Measurements from ENCODE around the gene MED25. TPM values are rescaled to one million over a fixed set of nuclear protein-coding genes. Genes with fewer than 3 reads are reported as not detected.

The MED25 gene
- total and polyA plus RNA-seq, 2 of the 8 experiments (the other 6 are each of a cell fraction or from before 2014, with no cell fraction given): 21.6 to 71.4 TPM

GRCh38 chr19:49860336-49861102 is 42.4 kb downstream of the MED25 start:
- no peak overlapping the region for H2BK15ac ChIP-seq (ENCODE audit: low read length)
- no peak overlapping the region for H3K18ac ChIP-seq (ENCODE audit: extremely low read depth, low read length)
- H3K79me1 ChIP-seq (ENCODE audit: low read depth, low read length): peaks cover 12% of the 10 kb centered on the region
- H3K4ac ChIP-seq (replicated peaks; ENCODE audit: insufficient read length, low read depth, low read length): no peak overlapping the region
- H3K27me3 ChIP-seq (replicated peaks in 1 of 4; ENCODE audit: control insufficient read depth in 3 of 4, extremely low read depth in 1 of 4, insufficient read depth in 3 of 4, low read length in 3 of 4): no peaks in the 10 kb centered on the region
- H3K4me1 ChIP-seq (replicated peaks in 1 of 4; ENCODE audit: control insufficient read depth in 3 of 4, insufficient read depth in 4 of 4, low read length in 3 of 4): peaks cover 0 to 7% (median 2%) of the 10 kb centered on the region in 4 experiments; a peak in 4 of 7 replicates
- H3K9ac ChIP-seq (replicated peaks in 1 of 4; ENCODE audit: extremely low read depth in 1 of 4, low read depth in 3 of 4, low read length in 3 of 4): no peak overlapping the region
- no peak overlapping the region for H2BK120ac ChIP-seq (replicated peaks; ENCODE audit: low read depth, low read length)
- no peak overlapping the region for H2AK5ac ChIP-seq (ENCODE audit: low read depth, low read length)
- H3K9me3 ChIP-seq (ENCODE audit: insufficient read depth in 2 of 2, low read depth in 1 of 2, low read length in 1 of 2): no peaks in the 10 kb centered on the region
- peak overlapping the region; percentile 44 for H2BK5ac ChIP-seq (ENCODE audit: low read depth, low read length)
- H3K14ac ChIP-seq (ENCODE audit: insufficient read length): no peak overlapping the region
- H2AFZ ChIP-seq (ENCODE audit: low read length): no peak overlapping the region
- no peaks in the 10 kb centered on the region for H3K23me2 ChIP-seq (ENCODE audit: low read depth, low read length)
- no peak overlapping the region for H2BK12ac ChIP-seq (ENCODE audit: low read depth, low read length)
- no peak overlapping the region for H4K91ac ChIP-seq (replicated peaks; ENCODE audit: insufficient read length, low read length)
- DNase-seq (ENCODE audit: low read depth in 1 of 2, low spot score in 2 of 2): no peak
- ChIA-PET CTCF (ENCODE audit: partially characterized antibody) (interaction anchor here (0.9 to 1.0 kb wide), 3 partner anchors 15 to 60 kb away, joined by 3 to 4 read pairs (median 3); no protein-coding TSS in a partner anchor), POLR2A (ENCODE audit: partially characterized antibody) (interaction anchor here (0.9 to 12.4 kb wide), 12 partner anchors 7 to 171 kb away, joined by 3 to 247 read pairs (median 4); partner anchors contain the start of genes ADM5, AKT1S1, MED25 and PTOV1)
- no peak overlapping the region for H3K27ac ChIP-seq (ENCODE audit: low read depth, low read length)
- peaks cover 36 to 52% of the 10 kb centered on the region in 2 experiments for H4K20me1 ChIP-seq (replicated peaks in 1 of 2; ENCODE audit: control insufficient read depth in 1 of 2, insufficient read depth in 2 of 2, low read length in 2 of 2)
- peaks cover 34 to 80% (median 58%) of the 10 kb centered on the region in 4 experiments for H3K36me3 ChIP-seq (ENCODE audit: control insufficient read depth in 2 of 4, insufficient read depth in 4 of 4, low read length in 3 of 4)
- H3K4me3 ChIP-seq (ENCODE audit: extremely low read depth in 1 of 4, insufficient read depth in 2 of 4, low read depth in 3 of 4, low read length in 4 of 4): no peak overlapping the region
- TF ChIP-seq POLR2A (IDR thresholded peaks at IDR 0.05; ENCODE audit: control extremely low read depth in 1 of 2, low read depth in 2 of 2, low read length in 2 of 2) (peak in 1 of 2 experiments; percentile 12; a peak in 1 of 3 replicates), CTBP2 (IDR thresholded peaks at IDR 0.05; ENCODE audit: borderline replicate concordance, insufficient read depth, insufficient read length, low read length) (no peak), POLR2AphosphoS5 (IDR thresholded peaks at IDR 0.05; ENCODE audit: low read depth, low read length) (peak; percentile 62; the same call in 1 of the 2 replicates)
- H4K5ac ChIP-seq (ENCODE audit: insufficient read length, low read depth, low read length): no peak overlapping the region
- H2BK20ac ChIP-seq (ENCODE audit: low read length): no peak overlapping the region
- 88% methylated on average over 14 of the region's 17 CpGs; no CpG with 5 or more reads in 1 of the 2 experiments for WGBS, 2 experiments (ENCODE audit: extremely low coverage in 1 of 2, insufficient coverage in 1 of 2, insufficient read length in 1 of 2, insufficient replicate concordance in 2 of 2, low coverage in 1 of 2, low lambda C conversion rate in 2 of 2, missing lambda C conversion rate in 1 of 2)
- H3K23ac ChIP-seq (ENCODE audit: insufficient read length): no peak overlapping the region
- H3K56ac ChIP-seq (replicated peaks; ENCODE audit: insufficient read length, low read depth, low read length): no peak overlapping the region
- H3K79me2 ChIP-seq (ENCODE audit: control insufficient read depth in 1 of 2, insufficient read depth in 2 of 2, low read length in 2 of 2): peaks cover 0 to 16% of the 10 kb centered on the region in 2 experiments; a peak in 2 of 4 replicates
- H4K8ac ChIP-seq (ENCODE audit: extremely low read depth, insufficient read depth, low read length): no peak overlapping the region
- H3K4me2 ChIP-seq (ENCODE audit: insufficient read depth in 1 of 2, low read depth in 2 of 2, low read length in 2 of 2): no peak overlapping the region
- FAIRE-seq: no peak
